ENCODE results near the gene PARP9. TPM values are rescaled to one million over a fixed set of nuclear protein-coding genes. Genes with fewer than 3 reads are reported as not detected.
"Not testable (repeated sequence)": the region's sequence is repeated elsewhere in the genome, so short reads cannot be mapped to it uniquely, and the experiment has no call there.

Gene PARP9
- total RNA-seq, 4 donors from 2014 or later = 8.3 to 13.1 (median 11.2) TPM

- Histone ChIP-seq H3K9me3 (no peaks in the 10 kb centered on the region), H3K27ac (no peak overlapping the region), H3K27me3 (no peaks in the 10 kb centered on the region), H3K4me1 (peaks cover 11% of the 10 kb centered on the region), H3K36me3 (peaks cover 11% of the 10 kb centered on the region), H3K4me3 (no peak overlapping the region)
- TF ChIP-seq EP300 (IDR thresholded peaks at IDR 0.05) (no peak), CTCF (IDR thresholded peaks at IDR 0.05) (no peak), POLR2A (IDR thresholded peaks at IDR 0.05) (no peak), POLR2AphosphoS5 (IDR thresholded peaks at IDR 0.05) (no peak)
- DNase-seq (ENCODE audit: low spot score in 2 of 2) = no peak
- WGBS = 72% methylated on average over 8 of the region's 8 CpGs
These were observed 12.3 kb upstream of the PARP9 start for GRCh38 chr3:122576174-122576940.

GRCh38 chr3:122572940-122573412, 8.9 kb upstream of the PARP9 start:
- H3K27me3 ChIP-seq = no peaks in the 10 kb centered on the region
- no peak overlapping the region for H3K4me3 ChIP-seq
- H3K27ac ChIP-seq = no peak overlapping the region
- no peaks in the 10 kb centered on the region for H3K9me3 ChIP-seq
- no peak for TF ChIP-seq POLR2A (IDR thresholded peaks at IDR 0.05)
- no peak for TF ChIP-seq POLR2AphosphoS5 (IDR thresholded peaks at IDR 0.05)
- no peak for TF ChIP-seq CTCF (IDR thresholded peaks at IDR 0.05)
- TF ChIP-seq EP300 (IDR thresholded peaks at IDR 0.05) = no peak
- H3K36me3 ChIP-seq = peaks cover 38% of the 10 kb centered on the region
- H3K4me1 ChIP-seq = peaks cover 11% of the 10 kb centered on the region
- 37% methylated on average over 3 of the region's 3 CpGs for WGBS
- no peak for DNase-seq (ENCODE audit: low spot score in 2 of 2)

- 76% methylated on average over 3 of the region's 3 CpGs for WGBS
- no peaks in the 10 kb centered on the region for H3K27me3 ChIP-seq
- no peak for TF ChIP-seq POLR2A (IDR thresholded peaks at IDR 0.05)
- no peak for TF ChIP-seq EP300 (IDR thresholded peaks at IDR 0.05)
- TF ChIP-seq CTCF (IDR thresholded peaks at IDR 0.05) = no peak
- TF ChIP-seq POLR2AphosphoS5 (IDR thresholded peaks at IDR 0.05) = no peak
- no peak for DNase-seq (ENCODE audit: low spot score in 2 of 2)
- H3K36me3 ChIP-seq = peaks cover 58% of the 10 kb centered on the region
- H3K27ac ChIP-seq = no peak overlapping the region
- H3K4me3 ChIP-seq = no peak overlapping the region
- H3K4me1 ChIP-seq = peaks cover 20% of the 10 kb centered on the region
- H3K9me3 ChIP-seq = no peaks in the 10 kb centered on the region
These were observed 4.7 kb upstream of the PARP9 start for GRCh38 chr3:122568755-122569154.

- not testable (repeated sequence) for H3K27ac ChIP-seq; H3K9me3 ChIP-seq; H3K4me3 ChIP-seq; DNase-seq (ENCODE audit: low spot score in 2 of 2); H3K27me3 ChIP-seq
- 98% methylated on average over 7 of the region's 7 CpGs for WGBS
- Histone ChIP-seq H3K4me1 (peaks cover 24% of the 10 kb centered on the region), H3K36me3 (peaks cover 56% of the 10 kb centered on the region)
These were observed 4.0 kb upstream of the PARP9 start for GRCh38 chr3:122568131-122568530.

GRCh38 chr3:122563717-122564025, 429 bp downstream of the PARP9 start:
- no peaks in the 10 kb centered on the region for H3K9me3 ChIP-seq
- no peak for DNase-seq (ENCODE audit: low spot score in 2 of 2)
- WGBS = 16% methylated on average over 5 of the region's 5 CpGs
- H3K36me3 ChIP-seq = peaks cover 28% of the 10 kb centered on the region
- peak overlapping the region; percentile 90 for H3K4me3 ChIP-seq
- TF ChIP-seq POLR2AphosphoS5 (IDR thresholded peaks at IDR 0.05) (no peak), POLR2A (IDR thresholded peaks at IDR 0.05) (no peak), EP300 (IDR thresholded peaks at IDR 0.05) (no peak), CTCF (IDR thresholded peaks at IDR 0.05) (no peak)
- H3K27ac ChIP-seq = peak overlapping the region; percentile 95
- peaks cover 35% of the 10 kb centered on the region for H3K4me1 ChIP-seq
- H3K27me3 ChIP-seq = no peaks in the 10 kb centered on the region

Measured in suprapubic skin (tissue), 4 donors.